GM12892 (cell line): Measurements from ENCODE around the gene COL15A1.

Source experiments
- DNase-seq: peaks from one replicate; pipeline ENCODE4 v3.0.0; 2011; ENCODE audit not compliant: insufficient read length
- FAIRE-seq: peaks from 2 replicates; lab custom pipeline; 2011; peaks lifted over from hg19 to GRCh38; lab: Jason Lieb, UNC
- POLR2A ChIP-seq: IDR thresholded peaks from 2 replicates; pipeline ENCODE4 v1.6.1; 2011; ENCODE audit warnings: low read depth, low read length, control low read depth
- POLR2AphosphoS5 ChIP-seq: IDR thresholded peaks from 2 replicates; pipeline ENCODE4 v1.6.1; 2011; ENCODE audit warnings: low read depth, low read length, control low read depth
- TAF1 ChIP-seq: IDR thresholded peaks from 2 replicates; pipeline ENCODE4 v1.6.1; 2011; ENCODE audit warnings: low read depth, mild to moderate bottlenecking, control low read depth, low read length, borderline replicate concordance

The COL15A1 gene

GRCh38 chr9:98968601-98969337 is 25.1 kb downstream of the COL15A1 start:
- FAIRE-seq, result no peak
- TF ChIP-seq TAF1, result no peak
- TF ChIP-seq POLR2A, result no peak
- no peak for TF ChIP-seq POLR2AphosphoS5
- DNase-seq, result no peak

- FAIRE-seq, result no peak
- TF ChIP-seq TAF1, result no peak
- TF ChIP-seq POLR2A, result no peak
- no peak for TF ChIP-seq POLR2AphosphoS5
- DNase-seq, result no peak
Measured at GRCh38 chr9:98970532-98971041, 26.9 kb downstream of the COL15A1 start.

GRCh38 chr9:98971168-98971914 is 27.6 kb downstream of the COL15A1 start:
- FAIRE-seq (no peak), DNase-seq (no peak)
- no peak for TF ChIP-seq TAF1
- no peak for TF ChIP-seq POLR2A
- no peak for TF ChIP-seq POLR2AphosphoS5

GRCh38 chr9:98971915-98972223 is 28.2 kb downstream of the COL15A1 start:
- DNase-seq, result no peak
- no peak for TF ChIP-seq POLR2AphosphoS5
- no peak for TF ChIP-seq POLR2A
- no peak for TF ChIP-seq TAF1
- FAIRE-seq, result no peak

GRCh38 chr9:98972716-98973115 is 29.0 kb downstream of the COL15A1 start:
- TF ChIP-seq TAF1 (no peak), POLR2A (no peak), POLR2AphosphoS5 (no peak)
- FAIRE-seq (no peak), DNase-seq (no peak)

GRCh38 chr9:98973171-98973570 is 29.5 kb downstream of the COL15A1 start:
- DNase-seq, result no peak
- FAIRE-seq, result no peak
- TF ChIP-seq POLR2AphosphoS5 (no peak), TAF1 (no peak), POLR2A (no peak)

GRCh38 chr9:98973576-98973975 is 29.9 kb downstream of the COL15A1 start:
- TF ChIP-seq POLR2AphosphoS5, result no peak
- TF ChIP-seq TAF1, result no peak
- no peak for TF ChIP-seq POLR2A
- DNase-seq, result no peak
- FAIRE-seq, result no peak

- no peak for TF ChIP-seq TAF1
- TF ChIP-seq POLR2AphosphoS5, result no peak
- TF ChIP-seq POLR2A, result no peak
- FAIRE-seq (no peak), DNase-seq (no peak)
Measured at GRCh38 chr9:98974106-98974505, 30.4 kb downstream of the COL15A1 start.

- no peak for FAIRE-seq
- no peak for TF ChIP-seq POLR2A
- TF ChIP-seq POLR2AphosphoS5, result no peak
- no peak for TF ChIP-seq TAF1
- no peak for DNase-seq
Measured at GRCh38 chr9:98974554-98974953, 30.8 kb downstream of the COL15A1 start.

- FAIRE-seq (peak; percentile 63), DNase-seq (peak; percentile 89)
- TF ChIP-seq POLR2A (no peak), TAF1 (no peak), POLR2AphosphoS5 (no peak)
Measured at GRCh38 chr9:98974994-98975712, 31.4 kb downstream of the COL15A1 start.

- no peak for FAIRE-seq
- no peak for DNase-seq
- TF ChIP-seq POLR2AphosphoS5 (no peak), POLR2A (no peak), TAF1 (no peak)
Measured at GRCh38 chr9:98975838-98976237, 32.1 kb downstream of the COL15A1 start.
